Osteoblast (primary cell): ENCODE data around the gene SLC6A18. TPM values are rescaled to one million over a fixed set of nuclear protein-coding genes. Genes with fewer than 3 reads are reported as not detected.

ENCODE experiments used
- DNase-seq: peaks from one replicate; pipeline ENCODE4 v3.0.0; 2011; ENCODE audit warnings: low spot score, mixed read lengths; ENCODE audit not compliant: insufficient read length; ENCODE audit errors: missing footprints
- H2AFZ ChIP-seq: 2 replicates; pipeline ENCODE4 v1.6.0; 2011; ENCODE audit warnings: mild to moderate bottlenecking, low read length
- H3K27ac ChIP-seq: 2 replicates; pipeline ENCODE4 v1.5.1; 2011; ENCODE audit warnings: mild to moderate bottlenecking, low read depth, low read length, moderate library complexity
- H3K27me3 ChIP-seq: 2 replicates; pipeline ENCODE4 v1.6.0; 2012; ENCODE audit warnings: mild to moderate bottlenecking, control low read depth, inconsistent platforms, low read length, moderate library complexity; ENCODE audit not compliant: insufficient read depth
- H3K36me3 ChIP-seq: 2 replicates; pipeline ENCODE4 v1.5.1; 2011; ENCODE audit warnings: mild to moderate bottlenecking, low read length, control low read depth, moderate library complexity; ENCODE audit not compliant: insufficient read depth
- H3K4me1 ChIP-seq: 2 replicates; pipeline ENCODE4 v1.5.1; 2011; ENCODE audit warnings: mild to moderate bottlenecking, low read length, control low read depth, moderate library complexity; ENCODE audit not compliant: insufficient read depth
- H3K4me2 ChIP-seq: 2 replicates; pipeline ENCODE4 v1.6.0; 2011; ENCODE audit warnings: mild to moderate bottlenecking, low read length; ENCODE audit not compliant: insufficient read depth
- H3K4me3 ChIP-seq: fragments of 200-600 bp; sonication (generic); 3 replicates; pipeline ENCODE4 v1.5.1; 2012; ENCODE audit warnings: mild to moderate bottlenecking, low read length, inconsistent platforms; ENCODE audit not compliant: insufficient read depth
- H3K79me2 ChIP-seq: 2 replicates; pipeline ENCODE4 v1.6.0; 2012; ENCODE audit warnings: mild to moderate bottlenecking, low read length, control low read depth, inconsistent platforms; ENCODE audit not compliant: insufficient read depth
- H3K9me3 ChIP-seq: 2 replicates; pipeline ENCODE4 v1.5.1; 2011; ENCODE audit warnings: low read depth, low read length, control low read depth
- H4K20me1 ChIP-seq: 2 replicates; pipeline ENCODE4 v1.6.0; 2012; ENCODE audit warnings: mild to moderate bottlenecking, low read length, control low read depth; ENCODE audit not compliant: insufficient read depth
- CTCF ChIP-seq: IDR thresholded peaks from 2 replicates; pipeline ENCODE4 v1.5.1; 2011; ENCODE audit warnings: mild to moderate bottlenecking, low read depth, low read length, moderate library complexity; ENCODE audit errors: extremely low read depth
- total RNA-seq: library from RNA; depleted of rRNA; stranded (reverse); fragments of >200 nt; gene quantifications from 2 replicates; pipeline ENCODE4 v1.2.3, GENCODE V29; 2012

The SLC6A18 gene
- total RNA-seq, 1 donor = not detected

GRCh38 chr5:1242733-1243486, 17.7 kb downstream of the SLC6A18 start:
- DNase-seq = no peak
- Histone ChIP-seq H3K4me3 (no peak overlapping the region), H3K4me2 (no peak overlapping the region), H4K20me1 (no peaks in the 10 kb centered on the region), H3K27me3 (no peaks in the 10 kb centered on the region), H3K4me1 (no peaks in the 10 kb centered on the region), H3K36me3 (no peaks in the 10 kb centered on the region), H3K9me3 (no peaks in the 10 kb centered on the region), H3K79me2 (no peaks in the 10 kb centered on the region), H2AFZ (no peak overlapping the region), H3K27ac (no peak overlapping the region)
- no peak for TF ChIP-seq CTCF

GRCh38 chr5:1243487-1244130, 18.4 kb downstream of the SLC6A18 start:
- no peak overlapping the region for H3K4me2 ChIP-seq
- H3K27ac ChIP-seq = no peak overlapping the region
- no peak overlapping the region for H2AFZ ChIP-seq
- no peaks in the 10 kb centered on the region for H3K79me2 ChIP-seq
- no peak for DNase-seq
- no peaks in the 10 kb centered on the region for H4K20me1 ChIP-seq
- H3K36me3 ChIP-seq = no peaks in the 10 kb centered on the region
- H3K9me3 ChIP-seq = no peaks in the 10 kb centered on the region
- no peaks in the 10 kb centered on the region for H3K4me1 ChIP-seq
- no peaks in the 10 kb centered on the region for H3K27me3 ChIP-seq
- no peak overlapping the region for H3K4me3 ChIP-seq
- TF ChIP-seq CTCF = no peak

- DNase-seq = no peak
- H4K20me1 ChIP-seq = no peaks in the 10 kb centered on the region
- H3K9me3 ChIP-seq = no peaks in the 10 kb centered on the region
- no peaks in the 10 kb centered on the region for H3K4me1 ChIP-seq
- H3K36me3 ChIP-seq = no peaks in the 10 kb centered on the region
- no peak overlapping the region for H2AFZ ChIP-seq
- TF ChIP-seq CTCF = no peak
- H3K27ac ChIP-seq = no peak overlapping the region
- H3K4me2 ChIP-seq = no peak overlapping the region
- H3K4me3 ChIP-seq = no peak overlapping the region
- H3K27me3 ChIP-seq = no peaks in the 10 kb centered on the region
- no peaks in the 10 kb centered on the region for H3K79me2 ChIP-seq
Observed at GRCh38 chr5:1244255-1244654, 19.1 kb downstream of the SLC6A18 start.

- TF ChIP-seq CTCF = no peak
- Histone ChIP-seq H3K4me3 (no peak overlapping the region), H2AFZ (no peak overlapping the region), H3K27ac (no peak overlapping the region), H3K4me1 (no peaks in the 10 kb centered on the region), H3K79me2 (no peaks in the 10 kb centered on the region), H3K27me3 (no peaks in the 10 kb centered on the region), H3K36me3 (no peaks in the 10 kb centered on the region), H3K4me2 (no peak overlapping the region), H3K9me3 (no peaks in the 10 kb centered on the region), H4K20me1 (no peaks in the 10 kb centered on the region)
- no peak for DNase-seq
Observed at GRCh38 chr5:1244976-1245375, 19.8 kb downstream of the SLC6A18 start.
